GM19351 (cell line): ENCODE data around the gene EFCAB12.
A peak's percentile ranks its signal among the peaks of the same experiment; 100 is the strongest.

Experiments
- ATAC-seq: cut with Tn5 transposase; IDR thresholded peaks from one replicate; pipeline ENCODE4 v1.9.1; 2021; ENCODE audit warnings: mild to moderate bottlenecking, moderate library complexity; ENCODE audit not compliant: unreplicated experiment

Gene EFCAB12

DNA sequence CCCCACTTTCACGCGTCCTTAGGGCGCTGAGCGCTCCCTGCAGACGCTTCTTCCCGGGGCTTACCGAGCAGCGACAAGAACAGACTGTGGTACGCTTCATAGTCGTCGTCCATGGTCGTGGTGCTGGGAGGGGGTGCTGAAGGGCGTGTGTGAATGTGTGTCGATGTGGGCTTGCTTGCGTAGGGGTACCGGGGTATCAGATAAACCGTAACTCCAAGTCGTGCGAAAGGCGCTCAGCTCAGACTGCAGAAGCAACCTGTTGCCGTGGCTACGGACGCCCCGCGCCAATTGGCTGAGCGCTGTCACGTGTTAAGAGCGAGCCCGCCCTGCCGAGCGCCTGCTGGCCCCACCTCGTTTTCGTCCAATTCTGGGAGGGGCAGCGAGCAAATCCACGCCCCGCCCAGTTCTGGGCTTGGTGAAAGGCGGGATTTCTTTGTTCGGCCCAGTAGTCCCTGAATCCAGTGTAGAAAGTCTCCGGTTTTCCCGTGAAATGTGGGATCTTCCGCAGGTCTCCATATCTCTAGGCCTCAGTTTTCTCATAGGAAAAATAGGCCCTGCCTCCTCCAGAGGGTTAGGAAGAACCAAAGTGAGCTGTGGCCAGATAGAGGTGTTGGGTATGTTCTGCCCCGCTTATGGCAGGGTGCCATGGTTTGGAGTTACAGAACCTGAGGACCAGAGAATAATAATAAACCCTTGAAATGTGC is at the start of gene EFCAB12:
Gene EFCAB12 (minus strand): TSS at position 261 of the 704 bp plus-strand sequence. CDS start 148 bp downstream, at position 113.
- ATAC-seq: peak; percentile 92

GRCh38 chr3:129476586-129476985 is 48.1 kb upstream of the EFCAB12 start:
- ATAC-seq: no peak

DNA sequence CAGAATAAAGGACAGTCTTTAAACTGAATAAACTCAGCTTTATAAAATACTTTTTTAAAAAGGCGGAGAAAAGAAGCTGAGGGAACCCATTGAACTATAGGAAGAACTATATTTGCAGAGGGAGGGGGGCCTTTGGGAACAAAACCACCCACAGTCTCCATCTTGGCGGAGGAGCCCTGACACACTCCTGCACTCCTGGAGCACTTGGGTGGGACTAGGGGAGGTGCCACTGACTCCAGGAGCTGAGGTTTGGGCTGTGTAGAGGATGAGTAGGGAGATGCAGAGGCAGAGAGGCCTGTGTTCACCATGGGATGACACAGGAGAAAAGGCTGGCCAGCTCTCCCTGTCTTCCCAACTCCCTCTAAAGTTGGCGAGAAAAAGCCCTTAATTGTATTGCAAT is 47.4 kb upstream of the EFCAB12 start:
- ATAC-seq: no peak

DNA sequence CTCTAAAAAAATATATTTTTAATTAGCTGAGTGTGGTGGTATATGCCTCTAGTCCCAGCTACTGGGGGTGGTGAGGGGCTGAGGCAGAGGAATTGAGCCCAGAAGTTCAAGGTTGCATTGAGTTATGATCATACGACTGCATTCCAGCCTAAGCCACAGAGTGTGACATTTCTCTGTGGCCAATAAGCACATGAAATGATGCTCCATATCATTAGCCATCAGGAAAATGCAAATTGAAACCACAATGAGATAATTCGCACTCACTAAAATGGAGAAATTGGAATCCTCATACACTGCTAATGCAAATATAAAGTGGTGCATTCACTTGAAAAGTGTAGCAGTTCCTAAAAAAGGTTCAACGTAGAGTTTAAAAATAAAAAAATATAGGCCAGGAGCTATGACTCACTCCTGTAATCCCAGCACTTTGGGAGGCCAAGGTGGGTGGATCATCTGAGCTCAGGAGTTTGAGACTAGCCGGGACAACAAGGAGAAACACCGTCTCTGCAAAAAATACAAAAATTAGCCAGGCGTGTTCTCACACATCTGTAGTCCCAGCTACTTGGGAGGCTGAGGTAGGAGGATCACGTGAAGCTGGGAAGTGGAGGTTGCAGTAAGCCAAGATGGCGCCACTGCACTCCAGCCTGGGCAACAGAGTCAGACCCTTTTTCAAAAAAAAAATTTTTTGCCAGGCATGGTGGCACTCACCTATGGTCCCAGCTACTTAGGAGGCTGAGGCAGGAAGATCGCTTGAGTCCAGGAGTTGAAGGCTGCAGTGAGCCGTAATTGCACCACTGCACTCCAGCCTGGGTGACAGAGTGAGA is 46.8 kb upstream of the EFCAB12 start:
- ATAC-seq: no peak

DNA sequence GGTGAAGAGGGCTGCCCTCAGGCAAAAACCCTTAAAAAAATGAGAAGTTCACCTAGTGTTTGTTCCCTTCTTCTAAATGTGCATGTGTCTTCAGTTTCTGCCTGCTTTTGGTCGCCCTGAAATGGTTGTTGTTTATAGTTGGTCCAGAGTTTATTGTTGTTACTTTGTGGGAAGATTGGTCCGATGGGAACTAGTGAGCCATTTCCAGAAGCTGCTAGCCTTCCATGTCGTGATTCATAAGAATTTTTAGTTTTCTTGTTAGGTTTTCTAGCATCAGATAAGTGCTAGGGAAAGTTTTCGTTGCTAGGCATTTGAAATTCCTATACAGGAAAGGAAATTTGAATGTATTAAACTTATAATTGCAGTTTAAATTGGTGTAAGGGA is 45.3 kb upstream of the EFCAB12 start:
- ATAC-seq: no peak

DNA sequence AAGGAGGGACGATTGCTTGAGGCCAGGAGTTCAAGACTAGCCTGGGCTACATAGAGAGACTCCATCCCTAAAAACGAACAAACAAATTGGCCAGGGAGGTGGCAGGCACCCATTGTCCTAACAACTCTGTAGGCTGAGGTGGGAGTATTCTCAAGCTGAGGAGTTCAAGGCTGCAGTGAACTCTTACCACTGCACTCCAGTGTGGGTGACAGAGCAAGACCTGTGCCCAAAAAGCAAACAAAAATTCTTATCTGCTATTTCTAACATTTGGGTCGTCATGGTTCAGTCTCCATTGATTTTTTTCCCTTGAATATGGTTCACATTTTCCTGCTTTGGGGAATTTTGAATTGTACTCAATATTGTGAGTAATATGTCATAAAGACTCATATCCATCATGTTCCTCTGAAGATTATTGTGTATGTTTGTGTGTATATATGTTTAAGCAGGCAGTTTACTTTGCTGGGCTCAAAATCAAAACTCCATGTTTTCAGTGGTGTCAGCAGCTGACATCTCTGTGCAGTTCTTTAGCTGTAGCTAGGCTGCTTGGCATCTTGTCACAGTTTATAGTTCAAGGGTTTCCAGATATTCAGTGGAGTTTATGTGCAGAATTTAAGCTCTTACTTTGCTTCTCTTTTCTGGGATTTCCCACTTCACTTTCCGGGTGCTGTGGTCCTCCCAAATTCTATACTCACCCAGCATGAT is 44.8 kb upstream of the EFCAB12 start:
- no peak for ATAC-seq

GRCh38 chr3:129470861-129471260 is 42.4 kb upstream of the EFCAB12 start:
- no peak for ATAC-seq

DNA sequence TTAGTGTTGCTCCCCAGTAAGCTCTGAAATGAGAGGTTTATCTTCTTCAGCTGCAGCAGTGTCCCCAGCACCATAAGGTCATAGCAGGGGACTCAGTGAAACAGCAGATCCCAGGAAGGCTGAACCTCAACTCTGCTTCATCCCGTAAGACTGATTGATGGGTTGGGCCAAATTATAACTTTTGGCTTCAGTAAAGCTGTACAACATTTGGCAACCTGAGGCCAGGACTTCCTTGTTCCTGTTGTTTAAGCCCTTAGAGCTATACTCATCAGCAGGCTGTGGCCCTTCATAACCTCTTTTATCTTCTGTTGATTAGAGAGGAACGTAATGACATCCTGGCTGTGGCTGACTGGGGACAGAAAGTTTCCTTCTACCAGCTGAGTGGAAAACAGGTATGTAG is 40.6 kb upstream of the EFCAB12 start:
- ATAC-seq: no peak

GRCh38 chr3:129467932-129468331 is 39.5 kb upstream of the EFCAB12 start:
- ATAC-seq: no peak

- ATAC-seq: no peak
Observed at GRCh38 chr3:129463716-129464115, 35.3 kb upstream of the EFCAB12 start.

DNA sequence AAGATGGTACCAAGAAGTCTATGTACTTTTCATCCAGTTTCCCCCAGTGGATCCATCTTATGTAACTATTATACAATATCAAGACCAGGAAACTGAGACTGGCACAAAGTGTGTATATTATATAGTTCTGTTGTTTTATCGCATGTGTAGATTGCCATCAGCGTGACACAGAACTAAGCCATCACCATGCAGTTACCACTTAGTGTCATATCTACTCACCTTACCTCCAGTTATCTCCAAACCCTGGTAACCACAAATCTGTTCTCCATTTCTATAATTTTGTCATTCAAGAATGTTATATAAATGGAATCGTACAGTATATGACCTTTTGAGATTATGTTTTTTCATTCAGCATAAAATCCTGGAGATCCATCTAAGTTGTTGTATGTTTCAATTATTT is 34.7 kb upstream of the EFCAB12 start:
- no peak for ATAC-seq

DNA sequence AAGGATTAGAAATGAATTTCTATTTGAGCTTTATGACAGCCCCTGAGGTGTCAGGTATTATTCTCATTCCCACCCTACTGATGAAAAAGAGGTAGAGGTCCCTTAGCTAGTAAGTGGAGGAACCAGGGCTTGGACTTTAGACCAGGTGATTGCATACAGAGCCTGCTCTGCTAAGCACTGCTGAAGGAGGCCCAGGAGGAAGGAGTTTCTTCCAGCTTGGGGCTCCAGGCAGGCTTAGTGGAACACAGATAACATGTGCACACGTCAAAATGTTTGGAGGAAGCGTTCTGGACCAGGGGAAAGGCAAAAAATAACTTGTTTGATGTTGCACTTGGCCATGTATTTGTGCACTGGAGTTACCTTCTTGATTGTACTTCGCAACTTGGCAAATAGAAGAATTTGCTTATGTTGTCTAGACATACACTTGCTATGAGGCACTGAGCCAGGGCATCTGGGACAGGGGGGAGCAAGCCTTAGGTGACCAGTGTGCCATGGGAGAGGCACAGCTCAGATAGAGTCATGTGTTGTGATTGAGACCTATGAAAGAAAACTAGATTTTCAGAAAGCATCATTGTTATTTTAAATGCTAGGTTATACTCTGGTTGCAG is 34.0 kb upstream of the EFCAB12 start:
- ATAC-seq: no peak

DNA sequence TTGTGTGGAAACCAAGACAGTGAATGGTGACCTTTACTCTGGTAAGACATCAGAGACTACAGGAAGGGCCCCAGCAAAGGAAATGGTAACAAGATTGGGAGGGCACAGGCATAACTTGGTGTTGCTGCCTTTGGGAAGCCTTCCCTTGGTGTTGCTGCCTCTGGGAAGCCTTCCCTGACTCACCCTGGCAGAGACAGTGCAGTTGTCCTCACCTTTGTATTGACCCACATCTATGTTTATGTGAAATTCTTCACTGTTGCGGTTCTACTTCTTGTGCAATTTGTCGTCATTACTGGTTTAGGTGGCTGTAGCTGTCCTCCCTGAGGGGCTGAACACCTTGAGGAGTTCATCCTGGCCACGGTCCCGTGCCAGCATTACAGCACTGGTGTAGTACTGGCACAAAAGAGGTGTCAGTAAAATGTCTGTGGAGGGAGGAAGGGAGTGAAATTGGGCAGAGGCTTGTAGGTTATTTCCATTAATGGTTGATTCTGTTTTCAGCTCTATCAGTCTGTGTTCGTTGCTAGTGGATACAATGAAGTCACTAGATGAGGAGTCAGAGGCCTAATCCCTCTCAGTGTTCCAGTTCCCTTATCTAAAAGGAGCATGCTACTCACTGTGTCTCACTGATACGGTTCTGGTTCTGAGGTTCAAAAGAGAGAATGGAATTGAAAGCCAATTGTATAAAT is 33.2 kb upstream of the EFCAB12 start:
- no peak for ATAC-seq

- ATAC-seq: no peak
Observed at GRCh38 chr3:129461022-129461421, 32.6 kb upstream of the EFCAB12 start.

DNA sequence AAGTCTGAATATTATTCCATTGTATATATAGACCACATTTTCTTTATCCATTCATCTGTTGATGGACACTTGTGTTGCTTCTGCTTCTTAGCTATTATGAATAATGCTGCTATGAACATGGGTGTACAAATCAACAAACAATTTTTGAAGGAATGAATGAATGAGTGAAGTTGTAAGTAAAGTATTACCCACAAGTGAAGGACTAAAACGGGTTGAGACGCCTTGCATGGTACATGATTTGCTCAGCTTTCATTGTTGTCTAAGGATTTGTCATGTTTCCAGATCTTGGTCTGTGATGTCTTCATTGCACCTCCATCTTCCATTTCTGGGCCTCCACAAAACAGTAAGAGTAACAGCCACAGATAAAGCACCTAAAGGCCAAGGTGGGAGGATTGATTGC is 32.1 kb upstream of the EFCAB12 start:
- ATAC-seq: no peak

DNA sequence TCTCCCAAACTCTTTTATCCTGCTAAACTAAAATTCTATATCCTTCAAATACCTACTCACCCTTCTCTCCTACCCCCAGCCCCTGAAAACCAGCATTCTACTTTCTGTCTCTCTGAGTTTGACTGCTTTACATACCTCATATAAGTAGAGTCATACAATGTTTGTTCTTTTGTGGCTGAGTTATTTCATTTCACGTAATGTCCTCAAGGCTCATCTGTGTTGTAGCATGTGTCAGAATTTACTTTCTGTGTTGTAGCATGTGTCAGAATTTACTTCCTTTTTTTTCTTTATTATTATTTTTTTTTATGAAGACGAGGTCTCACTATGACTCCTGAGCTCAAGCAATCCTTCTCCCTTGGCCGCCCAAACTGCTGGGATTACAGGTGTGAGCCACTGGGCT is 31.7 kb upstream of the EFCAB12 start:
- no peak for ATAC-seq

DNA sequence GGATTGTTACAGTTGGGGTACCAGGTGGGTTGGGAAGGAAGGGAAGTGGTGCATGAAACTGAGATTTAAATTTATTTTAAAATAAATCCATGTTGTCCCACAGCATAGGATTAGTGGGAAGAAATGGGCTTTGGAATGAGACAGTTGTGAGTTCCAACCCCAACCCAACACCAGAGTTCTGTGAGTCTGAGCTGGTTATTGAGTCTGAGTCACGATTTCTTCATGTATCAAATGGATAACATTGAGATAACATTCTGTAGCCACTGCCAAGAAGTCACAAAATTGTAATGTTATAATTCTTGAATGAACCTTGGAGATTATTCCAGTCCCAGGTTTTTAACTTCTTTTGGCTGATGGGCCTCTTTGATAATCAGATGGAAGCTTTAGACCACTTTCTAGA is 25.3 kb upstream of the EFCAB12 start:
- no peak for ATAC-seq

- ATAC-seq: no peak
Observed at GRCh38 chr3:129449279-129450115, 21.1 kb upstream of the EFCAB12 start.

DNA sequence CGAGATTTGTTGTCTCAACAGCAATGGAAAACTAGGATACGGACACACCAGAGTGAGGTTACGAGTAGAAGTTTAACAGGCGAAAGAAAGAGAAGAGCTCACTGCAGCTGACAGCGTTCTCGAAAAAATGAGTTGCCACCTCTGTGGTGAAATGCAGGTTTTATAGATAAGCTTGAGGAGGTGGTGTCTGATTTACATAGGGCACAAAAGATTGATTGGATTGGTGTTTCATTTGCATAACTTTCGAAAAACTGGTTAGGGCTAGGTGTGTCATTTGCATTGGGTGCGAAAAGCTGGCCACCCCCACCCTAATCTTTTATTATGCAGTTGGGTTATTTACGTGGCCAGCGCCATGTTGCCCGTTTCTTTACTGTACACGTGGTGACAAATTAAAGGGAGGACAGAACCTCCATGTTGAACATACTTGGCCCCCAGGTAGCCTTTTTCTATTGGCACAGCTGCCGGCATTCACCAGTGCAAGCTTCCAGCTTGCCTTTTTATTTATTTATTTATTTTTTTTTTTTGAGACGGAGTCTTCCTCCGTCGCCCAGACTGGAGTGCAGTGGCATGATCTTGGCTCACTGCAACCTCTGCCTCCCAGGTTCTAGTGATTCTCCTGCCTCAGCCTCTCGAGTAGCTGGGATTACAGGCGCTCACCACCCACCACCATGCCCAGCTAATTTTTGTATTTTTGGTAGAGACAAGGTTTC is 19.9 kb upstream of the EFCAB12 start:
- no peak for ATAC-seq
